Transverse colon (tissue), 4 donors: ENCODE data around the gene PLEKHA6. TPM values are rescaled to one million over a fixed set of nuclear protein-coding genes. Genes with fewer than 3 reads are reported as not detected.

Source experiments
- DNase-seq: peaks from one replicate; pipeline ENCODE4 v3.0.0-alpha.2; 2019
- H3K27ac ChIP-seq, 4 donors: fragments of 200-600 bp; sonication (generic); 2 replicates each; pipeline ENCODE4 v1.5.1; 2016 to 2018; ENCODE audit warnings: inconsistent platforms in 4 of 4
- H3K27me3 ChIP-seq: fragments of 200-600 bp; sonication (generic); 2 replicates; pipeline ENCODE4 v1.5.1; 2017; ENCODE audit warnings: inconsistent platforms
- H3K36me3 ChIP-seq, 4 donors: fragments of 200-600 bp; sonication (generic); 2 replicates each; pipeline ENCODE4 v1.5.1; 2017 to 2019; ENCODE audit warnings: inconsistent platforms in 4 of 4
- H3K4me1 ChIP-seq, 4 donors: fragments of 200-600 bp; sonication (generic); 2 replicates each; pipeline ENCODE4 v1.5.1; 2017 to 2020; ENCODE audit warnings: inconsistent platforms in 4 of 4
- H3K4me3 ChIP-seq, 4 donors: fragments of 200-600 bp; sonication (generic); 1 replicate in 1 of 4; 2 replicates in 3 of 4; pipeline versions ENCODE4 v1.5.1 to v1.6.1; 2017 to 2019; ENCODE audit warnings: inconsistent platforms in 4 of 4
- H3K9me3 ChIP-seq, 2 donors: fragments of 200-600 bp; sonication (generic); 2 replicates each; pipeline ENCODE4 v1.5.1; 2017 to 2019; ENCODE audit warnings: inconsistent platforms in 2 of 2
- CTCF ChIP-seq, 5 experiments: fragments of 200-600 bp in 3 of 5; fragments of 450-650 bp in 2 of 5; sonication (generic) in 3 of 5; IDR thresholded peaks; 1 replicate in 2 of 5; 2 replicates in 3 of 5; pipeline ENCODE4 v1.5.1; 2016 to 2017; ENCODE audit warnings: antibody characterized with exemption in 5 of 5, inconsistent platforms in 3 of 5, mild to moderate bottlenecking in 2 of 5, moderate library complexity in 1 of 5
- EP300 ChIP-seq: sonication (generic); formaldehyde crosslinking; IDR thresholded peaks from one replicate; pipeline ENCODE4 v1.6.1; 2017; ENCODE audit warnings: antibody characterized with exemption, low read depth
- POLR2A ChIP-seq: fragments of 450-650 bp; IDR thresholded peaks from one replicate; pipeline ENCODE4 v1.6.1; 2016; ENCODE audit warnings: antibody characterized with exemption, mild to moderate bottlenecking, moderate library complexity
- POLR2AphosphoS5 ChIP-seq, 3 donors: sonication (generic); formaldehyde crosslinking; IDR thresholded peaks; one replicate each; pipeline ENCODE4 v1.6.1; 2016; ENCODE audit warnings: antibody characterized with exemption in 3 of 3
- WGBS, 2 donors: methylation state at CpG; one replicate each; pipeline ENCODE4 v1.1.5; 2018; ENCODE audit warnings: low coverage in 1 of 2; 5-methylcytosine and 5-hydroxymethylcytosine counted together
- in situ Hi-C, 4 donors: fragments of 200-750 bp; cut with MboI; loops; one replicate each; pipeline versions ENCODE4 v1.15.0 to v1.15.1; 2017; ENCODE audit warnings: low sequenced_read_pairs in 3 of 4, low pct_ligation_motif_present in 1 of 4, low pct_unique_long_range_greater_than_20kb in 1 of 4
- intact Hi-C: fragments of 100-400 bp; cut with DNase I; formaldehyde crosslinking; loops from one replicate; pipeline ENCODE4 v1.15.1; 2023; ENCODE audit warnings: low total_unique reads
- total RNA-seq, 4 donors: library from RNA; depleted of rRNA; stranded (reverse); fragments of >200 nt; gene quantifications; one replicate each; pipeline ENCODE4 v1.1.0, GENCODE V29; 2016

PLEKHA6 gene
- total RNA-seq, 4 donors from 2014 or later, result 58.7 to 209 (median 97.9) TPM

GRCh38 chr1:204188959-204189639, 170.6 kb downstream of the PLEKHA6 start:
- peaks cover 0 to 10% (median 6%) of the 10 kb centered on the region in 4 donors for H3K4me1 ChIP-seq
- no peaks in the 10 kb centered on the region for H3K36me3 ChIP-seq
- no peak for TF ChIP-seq EP300
- TF ChIP-seq CTCF (IDR thresholded peaks at IDR 0.05), result no peak
- TF ChIP-seq POLR2AphosphoS5 (IDR thresholded peaks at IDR 0.05), result no peak
- TF ChIP-seq POLR2A, result no peak
- peaks cover 54% of the 10 kb centered on the region for H3K27me3 ChIP-seq
- intact Hi-C loops (no loop called here), in situ Hi-C loops (no loop called here)
- 75 to 100% methylated on average over 2 to 11 of the region's 11 CpGs for WGBS, 2 donors
- no peak for DNase-seq
- H3K9me3 ChIP-seq, result no peaks in the 10 kb centered on the region
- H3K27ac ChIP-seq, result no peak overlapping the region
- no peak overlapping the region for H3K4me3 ChIP-seq

GRCh38 chr1:204186597-204186996, 173.1 kb downstream of the PLEKHA6 start:
- TF ChIP-seq POLR2A (no peak), CTCF (IDR thresholded peaks at IDR 0.05) (no peak), POLR2AphosphoS5 (IDR thresholded peaks at IDR 0.05) (no peak), EP300 (no peak)
- whole genome bisulfite sequencing, 2 donors, result 72 to 83% methylated on average over 2 to 10 of the region's 10 CpGs
- no peak for DNase-seq
- no peak overlapping the region for H3K4me3 ChIP-seq
- no peak overlapping the region for H3K27ac ChIP-seq
- peaks cover 0 to 10% (median 6%) of the 10 kb centered on the region in 4 donors for H3K4me1 ChIP-seq
- H3K9me3 ChIP-seq, result no peaks in the 10 kb centered on the region
- no peaks in the 10 kb centered on the region for H3K36me3 ChIP-seq
- intact Hi-C loops (no loop called here), in situ Hi-C loops (no loop called here)
- H3K27me3 ChIP-seq, result peaks cover 46% of the 10 kb centered on the region

GRCh38 chr1:204181116-204181515, 178.6 kb downstream of the PLEKHA6 start:
- no peaks in the 10 kb centered on the region for H3K36me3 ChIP-seq
- H3K9me3 ChIP-seq, result no peaks in the 10 kb centered on the region
- DNase-seq, result no peak
- TF ChIP-seq EP300 (no peak), POLR2A (no peak), POLR2AphosphoS5 (IDR thresholded peaks at IDR 0.05) (no peak)
- no peak overlapping the region for H3K27ac ChIP-seq
- intact Hi-C loops, result no loop called here
- WGBS, 2 donors, result 70% methylated on average over 1 of the region's 1 CpG; no CpG with 5 or more reads in 1 of the 2 donors
- H3K27me3 ChIP-seq, result no peaks in the 10 kb centered on the region
- in situ Hi-C loops, result no loop called here
- no peak overlapping the region for H3K4me3 ChIP-seq
- H3K4me1 ChIP-seq, result no peaks in the 10 kb centered on the region

- H3K4me1 ChIP-seq, result no peaks in the 10 kb centered on the region
- DNase-seq, result no peak
- no peak for TF ChIP-seq EP300
- no peak for TF ChIP-seq POLR2AphosphoS5 (IDR thresholded peaks at IDR 0.05)
- no peak for TF ChIP-seq CTCF (IDR thresholded peaks at IDR 0.05)
- TF ChIP-seq POLR2A, result no peak
- 59 to 70% methylated on average over 2 to 6 of the region's 6 CpGs for WGBS, 2 donors
- in situ Hi-C loops (no loop called here), intact Hi-C loops (no loop called here)
- H3K4me3 ChIP-seq, result no peak overlapping the region
- no peaks in the 10 kb centered on the region for H3K27me3 ChIP-seq
- H3K9me3 ChIP-seq, result no peaks in the 10 kb centered on the region
- no peaks in the 10 kb centered on the region for H3K36me3 ChIP-seq
- H3K27ac ChIP-seq, result no peak overlapping the region
Observed at GRCh38 chr1:204180133-204180532, 179.6 kb downstream of the PLEKHA6 start.
